Panc1 (cell line): ENCODE data around the gene CCSAP.

Source experiments
- POLR2AphosphoS5 ChIP-seq: IDR thresholded peaks from 2 replicates; pipeline ENCODE4 v1.6.1; 2012; ENCODE audit warnings: mild to moderate bottlenecking, low read depth, low read length, moderate library complexity
- TCF7L2 ChIP-seq: IDR thresholded peaks from 2 replicates; pipeline ENCODE4 v1.6.1; 2011; ENCODE audit warnings: mild to moderate bottlenecking, low read depth, low read length, inconsistent platforms
- TF ChIP-seq, protein P1 (sequence below): fragments of 450-650 bp; IDR thresholded peaks from 2 replicates; pipeline ENCODE4 v1.5.1; 2017; ENCODE audit warnings: mild to moderate bottlenecking
- TF ChIP-seq, protein P2 (sequence below), 2 experiments: IDR thresholded peaks; 2 replicates each; pipeline ENCODE4 v1.6.1; 2011 to 2012; ENCODE audit warnings: low read depth in 2 of 2, control low read depth in 1 of 2, low read length in 1 of 2, mild to moderate bottlenecking in 1 of 2, moderate library complexity in 1 of 2; ENCODE audit not compliant: insufficient read depth in 1 of 2

DNA sequence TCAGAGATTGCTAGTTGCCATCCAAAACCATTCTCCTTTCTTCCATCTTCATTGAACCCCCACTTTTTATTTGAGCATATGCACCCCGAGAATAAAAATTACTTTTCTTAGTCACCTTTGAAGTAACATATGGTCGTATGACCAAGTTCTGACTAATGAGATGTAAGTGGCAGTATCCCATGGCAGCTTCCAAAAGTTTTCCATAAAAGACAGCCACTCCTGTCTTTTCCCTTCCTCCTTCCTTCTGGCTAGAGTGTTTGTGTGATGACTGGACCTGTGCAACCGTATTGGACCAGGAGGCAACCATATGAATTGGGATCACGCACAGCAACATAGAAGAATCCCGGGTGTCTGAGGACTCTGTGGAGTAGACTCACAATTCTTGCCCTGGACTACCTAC is 41.1 kb upstream of the CCSAP start:
- TF ChIP-seq, protein P1, sequence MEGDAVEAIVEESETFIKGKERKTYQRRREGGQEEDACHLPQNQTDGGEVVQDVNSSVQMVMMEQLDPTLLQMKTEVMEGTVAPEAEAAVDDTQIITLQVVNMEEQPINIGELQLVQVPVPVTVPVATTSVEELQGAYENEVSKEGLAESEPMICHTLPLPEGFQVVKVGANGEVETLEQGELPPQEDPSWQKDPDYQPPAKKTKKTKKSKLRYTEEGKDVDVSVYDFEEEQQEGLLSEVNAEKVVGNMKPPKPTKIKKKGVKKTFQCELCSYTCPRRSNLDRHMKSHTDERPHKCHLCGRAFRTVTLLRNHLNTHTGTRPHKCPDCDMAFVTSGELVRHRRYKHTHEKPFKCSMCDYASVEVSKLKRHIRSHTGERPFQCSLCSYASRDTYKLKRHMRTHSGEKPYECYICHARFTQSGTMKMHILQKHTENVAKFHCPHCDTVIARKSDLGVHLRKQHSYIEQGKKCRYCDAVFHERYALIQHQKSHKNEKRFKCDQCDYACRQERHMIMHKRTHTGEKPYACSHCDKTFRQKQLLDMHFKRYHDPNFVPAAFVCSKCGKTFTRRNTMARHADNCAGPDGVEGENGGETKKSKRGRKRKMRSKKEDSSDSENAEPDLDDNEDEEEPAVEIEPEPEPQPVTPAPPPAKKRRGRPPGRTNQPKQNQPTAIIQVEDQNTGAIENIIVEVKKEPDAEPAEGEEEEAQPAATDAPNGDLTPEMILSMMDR: no peak
- TF ChIP-seq POLR2AphosphoS5: no peak
- TF ChIP-seq TCF7L2: no peak
- TF ChIP-seq, protein P2, sequence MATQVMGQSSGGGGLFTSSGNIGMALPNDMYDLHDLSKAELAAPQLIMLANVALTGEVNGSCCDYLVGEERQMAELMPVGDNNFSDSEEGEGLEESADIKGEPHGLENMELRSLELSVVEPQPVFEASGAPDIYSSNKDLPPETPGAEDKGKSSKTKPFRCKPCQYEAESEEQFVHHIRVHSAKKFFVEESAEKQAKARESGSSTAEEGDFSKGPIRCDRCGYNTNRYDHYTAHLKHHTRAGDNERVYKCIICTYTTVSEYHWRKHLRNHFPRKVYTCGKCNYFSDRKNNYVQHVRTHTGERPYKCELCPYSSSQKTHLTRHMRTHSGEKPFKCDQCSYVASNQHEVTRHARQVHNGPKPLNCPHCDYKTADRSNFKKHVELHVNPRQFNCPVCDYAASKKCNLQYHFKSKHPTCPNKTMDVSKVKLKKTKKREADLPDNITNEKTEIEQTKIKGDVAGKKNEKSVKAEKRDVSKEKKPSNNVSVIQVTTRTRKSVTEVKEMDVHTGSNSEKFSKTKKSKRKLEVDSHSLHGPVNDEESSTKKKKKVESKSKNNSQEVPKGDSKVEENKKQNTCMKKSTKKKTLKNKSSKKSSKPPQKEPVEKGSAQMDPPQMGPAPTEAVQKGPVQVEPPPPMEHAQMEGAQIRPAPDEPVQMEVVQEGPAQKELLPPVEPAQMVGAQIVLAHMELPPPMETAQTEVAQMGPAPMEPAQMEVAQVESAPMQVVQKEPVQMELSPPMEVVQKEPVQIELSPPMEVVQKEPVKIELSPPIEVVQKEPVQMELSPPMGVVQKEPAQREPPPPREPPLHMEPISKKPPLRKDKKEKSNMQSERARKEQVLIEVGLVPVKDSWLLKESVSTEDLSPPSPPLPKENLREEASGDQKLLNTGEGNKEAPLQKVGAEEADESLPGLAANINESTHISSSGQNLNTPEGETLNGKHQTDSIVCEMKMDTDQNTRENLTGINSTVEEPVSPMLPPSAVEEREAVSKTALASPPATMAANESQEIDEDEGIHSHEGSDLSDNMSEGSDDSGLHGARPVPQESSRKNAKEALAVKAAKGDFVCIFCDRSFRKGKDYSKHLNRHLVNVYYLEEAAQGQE (IDR thresholded peaks at IDR 0.05; ENCODE audit: insufficient read depth in 1 of 2, low read depth in 2 of 2, low read length in 1 of 2): no peak
